ENCODE results near the gene LPCAT2. TPM values are rescaled to one million over a fixed set of nuclear protein-coding genes. Genes with fewer than 3 reads are reported as not detected.

Gene LPCAT2
- total and polyA plus RNA-seq, 2 donors (not counting 3 experiments of a cell fraction or from before 2014, with no cell fraction given), result 64.5 to 72.9 TPM

- no peak overlapping the region for H3K9ac ChIP-seq (replicated peaks; ENCODE audit: extremely low read depth, insufficient read depth, low read length)
- no peak overlapping the region for H3K4me3 ChIP-seq (replicated peaks in 1 of 3; ENCODE audit: insufficient read depth in 1 of 3, low read depth in 1 of 3, low read length in 3 of 3)
- dilution Hi-C loops (cut with MboI; ENCODE audit: extremely low pct_ligation_motif_present, low sequenced_read_pairs) (no loop called here), intact Hi-C loops (cut with micrococcal nuclease) (no loop called here)
- H3K36me3 ChIP-seq (ENCODE audit: control insufficient read depth in 2 of 2, extremely low read depth in 1 of 2, insufficient read depth in 2 of 2, low read length in 2 of 2), result no peaks in the 10 kb centered on the region
- H2AFZ ChIP-seq (ENCODE audit: low read depth, low read length), result no peak overlapping the region
- no peaks in the 10 kb centered on the region for H3K79me2 ChIP-seq (ENCODE audit: control insufficient read depth, insufficient read depth, low read length)
- no TSS peak for BruUV-seq (replicated peaks)
- TF ChIP-seq, protein P1, sequence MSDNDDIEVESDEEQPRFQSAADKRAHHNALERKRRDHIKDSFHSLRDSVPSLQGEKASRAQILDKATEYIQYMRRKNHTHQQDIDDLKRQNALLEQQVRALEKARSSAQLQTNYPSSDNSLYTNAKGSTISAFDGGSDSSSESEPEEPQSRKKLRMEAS (IDR thresholded peaks at IDR 0.05; ENCODE audit: insufficient read depth, insufficient read length), result no peak
- no peak for TF ChIP-seq CTCF (IDR thresholded peaks at IDR 0.05; ENCODE audit: extremely low read depth in 1 of 2, insufficient read depth in 1 of 2, low read depth in 1 of 2, low read length in 2 of 2)
- no peak for TF ChIP-seq POLR2AphosphoS5 (IDR thresholded peaks at IDR 0.05; ENCODE audit: insufficient read depth, low read depth, low read length)
- no peak for TF ChIP-seq FOS (IDR thresholded peaks at IDR 0.05; ENCODE audit: borderline replicate concordance, insufficient read depth, low read length)
- no peak for TF ChIP-seq GATA2 (IDR thresholded peaks at IDR 0.05; ENCODE audit: insufficient read depth, insufficient read length, low read depth, low read length)
- no peak for TF ChIP-seq MYC (IDR thresholded peaks at IDR 0.05; ENCODE audit: low read depth, low read length)
- no peak for TF ChIP-seq EZH2 (IDR thresholded peaks at IDR 0.05; ENCODE audit: borderline replicate concordance, low read depth, low read length, severe bottlenecking)
- TF ChIP-seq POLR2A (IDR thresholded peaks at IDR 0.05; ENCODE audit: low read depth, low read length), result no peak
- H3K4me2 ChIP-seq (ENCODE audit: insufficient read depth, low read length), result no peak overlapping the region
- peaks cover 5 to 6% of the 10 kb centered on the region in 2 experiments for H3K27me3 ChIP-seq (ENCODE audit: control insufficient read depth in 2 of 2, insufficient read depth in 2 of 2, low read length in 2 of 2)
- no peak overlapping the region for H3K27ac ChIP-seq (ENCODE audit: insufficient read depth, low read depth, low read length)
- H3K9me1 ChIP-seq (replicated peaks; ENCODE audit: control insufficient read depth, extremely low read depth, insufficient read depth, low read length), result no peaks in the 10 kb centered on the region
- FAIRE-seq, result no peak
- no peak for DNase-seq (ENCODE audit: low read depth, low spot score)
- POLR2A ChIA-PET, result no interaction called here
- no peaks in the 10 kb centered on the region for H4K20me1 ChIP-seq (replicated peaks; ENCODE audit: control insufficient read depth, extremely low read depth, insufficient read depth, low read length)
- CTCF ChIA-PET, result no interaction called here
- H3K4me1 ChIP-seq (ENCODE audit: control insufficient read depth, extremely low read depth, insufficient read depth, low read length), result no peaks in the 10 kb centered on the region
- no peaks in the 10 kb centered on the region for H3K9me3 ChIP-seq (replicated peaks; ENCODE audit: control insufficient read depth, insufficient read depth, low read length)
Measured at GRCh38 chr16:55624696-55625095, 115.8 kb downstream of the LPCAT2 start.
